Activated CD8-positive, alpha-beta T cell treated with anti-CD3 and anti-CD28 coated beads, Interleukin-2, amount 10 ng/mL, durations not matched to agents 7 days and 5 days (primary cell): ENCODE measurements around the gene GSG1L. TPM values are rescaled to one million over a fixed set of nuclear protein-coding genes. Genes with fewer than 3 reads are reported as not detected.
"Not testable (repeated sequence)": the region's sequence is repeated elsewhere in the genome, so short reads cannot be mapped to it uniquely, and the experiment has no call there.

Experiments used
- ATAC-seq: fragments of 150-1000 bp; cut with Tn5 transposase; one replicate; pipeline ENCODE4 v1.10.0; 2021; ENCODE audit warnings: moderate library complexity
- CTCF ChIA-PET: fragments of 350-600 bp; sonication (Branson Sonifier 250); formaldehyde crosslinking; loops from one replicate; lab custom pipeline; 2021; ENCODE audit warnings: antibody characterized with exemption; lab: Charles Lee
- POLR2A ChIA-PET: fragments of 350-600 bp; sonication (Branson Sonifier 250); formaldehyde crosslinking; loops from one replicate; lab custom pipeline; 2021; ENCODE audit warnings: antibody characterized with exemption; lab: Charles Lee
- DNase-seq: peaks from one replicate; pipeline ENCODE4 v3.0.0-alpha.2; 2020
- H3K27ac Mint-ChIP-seq: one replicate; pipeline ENCODE4 v1.8.0; 2021; ENCODE audit warnings: mild to moderate bottlenecking, mixed read lengths
- H3K27me3 Mint-ChIP-seq: one replicate; pipeline ENCODE4 v1.8.0; 2021; ENCODE audit warnings: low read depth, mixed read lengths
- H3K36me3 Mint-ChIP-seq: one replicate; pipeline ENCODE4 v1.8.0; 2021; ENCODE audit warnings: low read depth, mixed read lengths
- H3K4me1 Mint-ChIP-seq: one replicate; pipeline ENCODE4 v1.8.0; 2021; ENCODE audit warnings: low read depth, mixed read lengths
- H3K4me3 Mint-ChIP-seq: one replicate; pipeline ENCODE4 v1.8.0; 2021; ENCODE audit warnings: mild to moderate bottlenecking, mixed read lengths
- H3K9me3 Mint-ChIP-seq: one replicate; pipeline ENCODE4 v1.8.0; 2022; ENCODE audit warnings: mixed read lengths; ENCODE audit not compliant: insufficient read depth
- total RNA-seq, 2 experiments: library from RNA; stranded (reverse); gene quantifications; one replicate each; pipeline ENCODE4 v1.2.3, GENCODE V29; 2021

Gene GSG1L
- total RNA-seq, 2 experiments from 2014 or later, result 0.08 to 0.39 TPM

DNA sequence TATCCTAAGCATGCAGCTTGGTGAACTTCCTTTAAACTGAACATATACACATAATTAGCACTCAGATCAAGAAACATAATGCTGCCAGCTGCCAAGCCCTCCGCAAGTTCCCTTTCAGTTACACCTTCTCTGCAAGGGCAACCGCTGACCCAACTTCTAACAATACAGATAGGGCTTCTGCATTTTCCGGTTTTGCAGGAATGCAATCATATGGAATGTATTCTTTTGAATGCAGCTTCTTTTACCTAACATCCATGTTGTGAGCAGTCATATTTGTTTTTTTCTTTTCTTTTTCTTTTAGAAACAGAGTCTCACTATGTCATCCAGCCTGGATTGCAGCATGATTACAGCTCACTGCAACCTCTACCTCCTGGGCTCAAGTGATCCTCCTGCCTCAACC is 110.7 kb downstream of the GSG1L start:
- ChIA-PET POLR2A (no interaction called here), CTCF (no interaction called here)
- ATAC-seq (no peak), DNase-seq (no peak)
- no peak overlapping the region for H3K4me3 Mint-ChIP-seq
- H3K27ac Mint-ChIP-seq, result no peak overlapping the region
- H3K4me1 Mint-ChIP-seq, result no peaks in the 10 kb centered on the region
- H3K27me3 Mint-ChIP-seq, result peaks cover 15% of the 10 kb centered on the region
- H3K9me3 Mint-ChIP-seq, result peaks cover 13% of the 10 kb centered on the region
- H3K36me3 Mint-ChIP-seq, result no peaks in the 10 kb centered on the region

DNA sequence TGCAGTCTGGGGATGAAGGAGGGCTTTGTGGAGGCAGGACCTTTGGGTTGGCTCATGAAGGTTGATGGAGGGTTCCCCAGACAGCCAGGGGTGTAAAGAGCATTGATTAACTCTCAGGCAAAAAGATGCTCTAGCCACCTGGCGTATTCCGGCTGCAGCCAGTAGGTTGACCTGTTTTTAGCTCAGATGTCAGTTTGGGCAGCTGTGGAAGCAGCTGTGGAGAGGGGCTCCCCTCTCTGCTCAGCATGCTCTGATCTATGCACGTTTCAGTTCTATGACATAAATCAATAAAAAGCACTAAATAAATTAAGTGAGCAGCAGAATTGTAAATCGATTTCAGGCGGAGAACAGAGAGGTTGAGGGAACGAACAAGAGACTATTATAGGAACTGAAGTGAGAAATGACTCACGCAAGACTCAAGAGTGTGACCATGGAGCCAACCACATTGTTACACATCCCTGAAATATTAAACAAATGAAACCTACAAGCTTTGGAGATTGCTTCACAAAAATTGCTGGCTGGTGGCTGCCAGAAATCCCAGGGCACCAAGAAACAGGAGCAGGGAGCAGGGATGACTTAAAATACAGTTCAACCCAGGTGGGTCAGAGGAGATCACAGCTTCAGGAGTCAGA is 111.9 kb downstream of the GSG1L start:
- DNase-seq (no peak), ATAC-seq (no peak)
- Mint-ChIP-seq H3K4me3 (no peak overlapping the region), H3K9me3 (peaks cover 9% of the 10 kb centered on the region), H3K27me3 (peaks cover 15% of the 10 kb centered on the region), H3K27ac (no peak overlapping the region), H3K36me3 (no peaks in the 10 kb centered on the region), H3K4me1 (no peaks in the 10 kb centered on the region)
- ChIA-PET POLR2A (no interaction called here), CTCF (no interaction called here)

DNA sequence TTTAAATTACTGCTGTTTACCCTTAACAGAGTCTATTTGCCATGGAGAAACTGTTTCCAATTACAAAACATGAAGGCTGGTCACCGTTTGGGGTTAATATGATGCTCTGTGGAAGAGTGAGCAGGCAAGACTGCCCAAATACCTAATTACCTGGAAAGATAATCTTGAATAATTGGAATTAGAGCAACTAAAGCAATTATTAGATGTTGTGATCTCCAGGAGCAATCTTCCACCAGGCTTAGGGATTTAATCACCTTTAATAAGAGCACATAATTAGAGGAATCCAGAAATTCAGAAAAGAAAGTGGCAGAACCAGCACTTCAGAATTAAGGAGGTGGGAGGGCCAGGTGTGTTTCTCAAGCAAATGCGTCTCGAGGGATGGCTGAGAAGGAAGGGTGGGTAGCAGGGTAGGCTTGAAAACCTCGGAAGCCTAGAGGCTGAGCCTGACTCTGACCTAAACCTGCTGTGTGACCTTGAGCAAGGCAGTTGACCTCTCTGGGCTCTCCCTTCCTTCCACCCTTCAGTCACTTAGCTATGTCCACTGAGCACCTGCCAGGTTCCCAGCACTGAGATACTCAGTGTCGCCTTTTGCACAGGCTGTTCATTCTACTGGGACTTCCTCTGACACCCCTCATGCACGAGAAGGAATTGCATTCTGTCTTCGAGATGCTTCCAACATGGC is 113.2 kb downstream of the GSG1L start:
- peaks cover 6% of the 10 kb centered on the region for H3K9me3 Mint-ChIP-seq

DNA sequence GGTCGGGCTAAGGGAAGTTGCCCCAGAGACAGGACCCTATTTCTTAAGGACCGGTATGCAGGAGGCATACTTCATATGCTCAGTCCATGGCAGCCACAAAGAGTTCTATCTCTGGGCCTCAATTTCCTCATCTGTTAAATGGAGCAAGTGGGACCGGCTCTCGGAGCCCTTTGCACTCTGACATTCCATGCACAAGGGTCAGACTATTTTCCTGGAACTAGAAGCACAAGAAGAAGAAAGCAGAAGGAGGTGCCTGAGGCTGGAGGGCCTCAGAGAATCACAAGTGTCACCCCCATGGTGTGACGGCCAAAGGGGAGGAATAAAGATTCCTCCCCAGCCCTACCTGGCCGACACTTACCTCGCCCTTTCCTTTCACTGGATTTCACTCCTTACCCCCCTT is 115.8 kb downstream of the GSG1L start:
- Mint-ChIP-seq H3K36me3 (no peaks in the 10 kb centered on the region), H3K27ac (no peak overlapping the region), H3K27me3 (peaks cover 6% of the 10 kb centered on the region), H3K4me3 (no peak overlapping the region), H3K4me1 (no peaks in the 10 kb centered on the region), H3K9me3 (no peaks in the 10 kb centered on the region)
- ChIA-PET POLR2A (no interaction called here), CTCF (no interaction called here)
- DNase-seq, result no peak
- no peak for ATAC-seq

More for the DNA sequence above, 113.2 kb downstream of the GSG1L start:
- Mint-ChIP-seq H3K4me1 (no peaks in the 10 kb centered on the region), H3K27ac (no peak overlapping the region), H3K4me3 (no peak overlapping the region), H3K36me3 (no peaks in the 10 kb centered on the region), H3K27me3 (peaks cover 15% of the 10 kb centered on the region)
- POLR2A ChIA-PET, result no interaction called here
- CTCF ChIA-PET, result no interaction called here
- DNase-seq, result no peak
- ATAC-seq, result no peak

DNA sequence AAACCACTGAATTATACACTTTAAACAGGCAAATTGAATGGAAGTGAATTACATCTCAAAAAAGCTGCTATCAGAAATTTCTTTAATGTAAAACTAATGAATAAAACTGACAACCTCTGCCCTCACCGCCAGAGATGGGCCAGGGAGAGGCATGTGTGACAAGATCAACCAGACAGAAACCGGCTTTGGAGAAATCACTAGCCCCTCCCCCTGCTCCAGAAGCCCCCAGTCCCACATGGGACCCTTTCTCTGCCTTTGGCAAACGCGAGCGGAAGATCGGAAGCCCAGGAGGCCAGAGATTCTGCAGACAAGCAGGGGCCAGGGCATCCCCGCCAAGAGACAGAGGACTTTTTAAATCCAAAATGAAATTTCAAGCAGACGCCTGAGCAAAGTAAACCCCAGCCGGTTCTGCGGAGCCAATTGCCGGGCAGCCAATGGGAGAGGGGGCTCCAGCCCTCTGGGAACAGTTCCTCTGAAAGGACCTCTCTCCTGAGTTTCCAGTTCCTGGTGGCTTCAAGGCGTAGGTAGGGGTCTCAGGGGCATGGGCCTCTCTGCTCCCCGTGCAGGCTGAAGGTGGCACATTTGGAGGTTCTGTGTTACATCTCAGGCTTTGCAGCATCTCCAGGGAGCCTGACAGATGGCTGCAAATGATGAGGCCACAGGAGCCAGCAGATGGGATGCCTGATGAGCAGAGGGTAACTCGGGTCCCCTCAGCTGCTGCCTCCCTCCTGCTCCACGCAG is 118.1 kb downstream of the GSG1L start:
- H3K27me3 Mint-ChIP-seq, result peaks cover 5% of the 10 kb centered on the region

DNA sequence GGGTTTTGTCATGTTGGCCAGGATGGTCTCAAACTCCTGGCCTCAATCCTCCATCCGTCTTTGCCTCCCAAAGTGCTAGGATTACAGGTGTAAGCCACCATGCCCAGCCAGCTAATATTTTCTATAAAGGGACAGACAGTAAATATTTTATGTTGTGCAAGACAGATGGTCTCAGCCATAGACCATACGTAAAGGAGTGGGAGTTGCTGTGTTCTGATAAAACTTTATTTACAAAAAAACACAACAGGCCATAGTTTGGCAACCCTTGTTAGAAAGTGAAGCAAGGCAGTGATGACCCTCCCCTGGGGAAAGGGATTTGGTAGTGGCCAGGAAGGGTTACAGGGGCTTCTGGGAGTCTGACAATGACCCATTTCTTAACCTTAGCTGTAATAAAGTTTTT is 119.7 kb downstream of the GSG1L start:
- POLR2A ChIA-PET, result no interaction called here
- H3K27me3 Mint-ChIP-seq, result peaks cover 5% of the 10 kb centered on the region
- no peaks in the 10 kb centered on the region for H3K9me3 Mint-ChIP-seq
- H3K4me1 Mint-ChIP-seq, result no peaks in the 10 kb centered on the region
- H3K27ac Mint-ChIP-seq, result no peak overlapping the region
- no peak overlapping the region for H3K4me3 Mint-ChIP-seq
- ATAC-seq, result no peak
- H3K36me3 Mint-ChIP-seq, result no peaks in the 10 kb centered on the region
- CTCF ChIA-PET, result no interaction called here
- DNase-seq, result no peak

More for the DNA sequence above, 118.1 kb downstream of the GSG1L start:
- no peak overlapping the region for H3K27ac Mint-ChIP-seq
- H3K4me1 Mint-ChIP-seq, result no peaks in the 10 kb centered on the region
- DNase-seq (no peak), ATAC-seq (no peak)
- POLR2A ChIA-PET, result no interaction called here
- H3K4me3 Mint-ChIP-seq, result no peak overlapping the region
- no peaks in the 10 kb centered on the region for H3K36me3 Mint-ChIP-seq
- H3K9me3 Mint-ChIP-seq, result no peaks in the 10 kb centered on the region
- CTCF ChIA-PET, result no interaction called here

DNA sequence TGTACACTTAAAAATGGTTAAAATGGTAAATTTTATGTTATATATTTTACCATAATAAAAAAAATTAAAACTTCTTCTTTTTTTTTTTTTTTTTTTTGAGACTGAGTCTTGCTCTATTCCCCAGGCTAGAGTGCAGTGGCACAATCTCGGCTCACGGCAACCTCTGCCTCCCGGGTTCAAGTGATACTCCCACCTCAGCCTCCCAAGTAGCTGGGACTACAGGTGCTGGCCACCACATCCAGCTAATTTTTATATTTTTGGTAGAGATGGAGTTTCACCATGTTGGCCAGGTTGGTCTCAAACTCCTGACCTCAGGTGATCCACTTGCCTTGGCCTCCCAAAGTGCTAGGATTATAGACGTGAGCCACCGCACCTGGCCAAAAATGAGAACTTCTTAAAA is 121.4 kb downstream of the GSG1L start:
- ATAC-seq, H3K27me3 Mint-ChIP-seq, DNase-seq, POLR2A ChIA-PET, H3K27ac Mint-ChIP-seq, CTCF ChIA-PET, H3K36me3 Mint-ChIP-seq, H3K4me3 Mint-ChIP-seq, H3K9me3 Mint-ChIP-seq, H3K4me1 Mint-ChIP-seq: not testable (repeated sequence)

DNA sequence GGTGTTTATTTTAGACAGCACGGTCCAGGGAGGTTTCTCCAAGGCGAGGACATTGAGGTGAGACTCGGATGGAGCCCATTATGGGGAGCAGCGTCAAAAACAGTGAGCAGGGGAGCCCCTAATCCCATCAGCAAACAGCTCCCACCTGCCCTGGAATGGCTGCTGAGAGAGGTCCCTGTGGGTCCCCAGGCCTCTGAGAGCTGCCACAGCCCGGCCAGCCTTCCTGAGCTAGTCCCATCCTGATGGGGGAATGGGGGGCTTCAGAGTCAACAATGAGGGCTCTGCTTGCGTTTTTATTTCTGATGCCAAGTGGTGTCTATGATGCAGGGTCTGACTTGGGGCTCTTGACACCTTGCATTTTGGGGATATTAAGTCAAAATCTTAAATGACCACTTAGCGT is 128.4 kb downstream of the GSG1L start:
- Mint-ChIP-seq H3K36me3 (no peaks in the 10 kb centered on the region), H3K4me1 (no peaks in the 10 kb centered on the region), H3K9me3 (no peaks in the 10 kb centered on the region), H3K27ac (no peak overlapping the region), H3K27me3 (peaks cover 3% of the 10 kb centered on the region), H3K4me3 (no peak overlapping the region)
- ChIA-PET POLR2A (no interaction called here), CTCF (no interaction called here)
- DNase-seq (no peak), ATAC-seq (no peak)

DNA sequence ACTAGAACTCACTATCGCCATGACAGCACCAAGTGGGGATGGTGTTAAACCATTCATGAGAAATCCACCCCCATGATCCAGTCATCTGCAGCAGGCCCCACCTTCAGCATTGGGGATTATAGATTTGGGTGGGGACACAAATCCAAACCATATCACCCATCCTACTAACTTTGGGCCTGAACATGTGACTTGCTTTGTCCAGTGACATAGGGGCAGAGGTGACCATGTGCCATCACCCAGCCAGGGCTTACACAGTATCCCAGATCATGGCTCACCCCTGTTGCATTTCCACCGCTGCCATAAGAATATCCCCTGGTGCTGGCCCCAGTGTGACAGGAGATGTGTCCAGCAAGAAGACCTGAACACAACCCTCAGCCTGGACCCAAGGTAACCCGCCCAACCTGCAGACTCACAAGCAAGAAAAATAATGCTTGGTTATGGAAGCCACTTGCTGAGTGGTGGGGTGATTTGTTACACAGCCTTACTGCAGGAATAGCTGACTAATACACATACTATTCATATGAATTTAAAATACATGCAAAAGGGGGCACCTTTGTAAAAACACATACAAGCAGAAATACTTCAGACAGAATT is 130.9 kb downstream of the GSG1L start:
- DNase-seq, result no peak
- no peak for ATAC-seq
- CTCF ChIA-PET, result no interaction called here
- Mint-ChIP-seq H3K4me1 (no peaks in the 10 kb centered on the region), H3K36me3 (no peaks in the 10 kb centered on the region), H3K4me3 (no peak overlapping the region), H3K9me3 (no peaks in the 10 kb centered on the region), H3K27me3 (peaks cover 3% of the 10 kb centered on the region), H3K27ac (no peak overlapping the region)
- POLR2A ChIA-PET, result no interaction called here

DNA sequence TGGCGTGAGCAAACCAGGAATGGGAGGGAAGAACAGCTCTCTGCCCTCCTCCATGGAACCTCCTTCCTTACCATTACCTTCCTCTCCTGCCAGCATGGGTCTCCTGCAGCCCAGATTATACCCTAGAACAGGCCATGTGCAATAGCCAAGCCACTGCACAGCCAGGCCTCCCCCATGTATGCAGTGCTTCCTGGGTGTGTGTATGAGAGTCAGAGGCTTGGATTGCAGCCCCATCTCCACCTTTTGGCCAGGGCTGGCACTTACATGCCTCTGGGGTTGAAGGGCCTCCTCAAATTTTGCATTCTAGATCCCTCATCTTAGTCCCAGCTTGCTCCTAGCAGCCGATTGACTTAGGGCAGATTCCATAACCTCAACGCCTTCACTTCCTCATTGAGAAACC is 133.7 kb downstream of the GSG1L start:
- H3K27ac Mint-ChIP-seq, result no peak overlapping the region
- ChIA-PET POLR2A (no interaction called here), CTCF (no interaction called here)
- no peaks in the 10 kb centered on the region for H3K9me3 Mint-ChIP-seq
- no peak overlapping the region for H3K4me3 Mint-ChIP-seq
- H3K27me3 Mint-ChIP-seq, result peaks cover 2% of the 10 kb centered on the region
- DNase-seq (no peak), ATAC-seq (no peak)
- peaks cover 9% of the 10 kb centered on the region for H3K4me1 Mint-ChIP-seq
- no peaks in the 10 kb centered on the region for H3K36me3 Mint-ChIP-seq

DNA sequence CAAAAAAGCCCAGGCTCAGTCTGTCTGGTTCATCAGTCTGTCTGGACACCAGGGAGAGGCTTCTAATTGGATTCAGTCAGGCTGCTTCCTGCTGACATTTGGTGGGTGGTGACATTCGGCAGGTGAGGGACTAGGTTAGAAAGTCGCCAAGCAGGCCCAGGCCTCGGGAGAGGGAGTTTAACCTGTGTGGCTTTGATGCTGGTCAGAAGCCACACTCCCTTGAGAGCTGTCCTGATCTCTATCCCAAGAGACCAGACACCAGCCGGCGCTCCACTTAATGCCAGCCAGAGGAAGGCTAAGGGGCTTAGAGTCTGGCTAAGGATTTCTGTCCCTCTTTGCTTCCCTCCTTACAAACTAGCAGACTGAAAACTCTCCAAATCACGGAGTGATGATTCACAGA is 135.0 kb downstream of the GSG1L start:
- H3K27ac Mint-ChIP-seq, result no peak overlapping the region
- peaks cover 2% of the 10 kb centered on the region for H3K27me3 Mint-ChIP-seq
- H3K4me1 Mint-ChIP-seq, result peaks cover 10% of the 10 kb centered on the region
- ATAC-seq (no peak), DNase-seq (no peak)
- POLR2A ChIA-PET, result no interaction called here
- H3K36me3 Mint-ChIP-seq, result no peaks in the 10 kb centered on the region
- no peaks in the 10 kb centered on the region for H3K9me3 Mint-ChIP-seq
- H3K4me3 Mint-ChIP-seq, result no peak overlapping the region
- CTCF ChIA-PET, result no interaction called here

DNA sequence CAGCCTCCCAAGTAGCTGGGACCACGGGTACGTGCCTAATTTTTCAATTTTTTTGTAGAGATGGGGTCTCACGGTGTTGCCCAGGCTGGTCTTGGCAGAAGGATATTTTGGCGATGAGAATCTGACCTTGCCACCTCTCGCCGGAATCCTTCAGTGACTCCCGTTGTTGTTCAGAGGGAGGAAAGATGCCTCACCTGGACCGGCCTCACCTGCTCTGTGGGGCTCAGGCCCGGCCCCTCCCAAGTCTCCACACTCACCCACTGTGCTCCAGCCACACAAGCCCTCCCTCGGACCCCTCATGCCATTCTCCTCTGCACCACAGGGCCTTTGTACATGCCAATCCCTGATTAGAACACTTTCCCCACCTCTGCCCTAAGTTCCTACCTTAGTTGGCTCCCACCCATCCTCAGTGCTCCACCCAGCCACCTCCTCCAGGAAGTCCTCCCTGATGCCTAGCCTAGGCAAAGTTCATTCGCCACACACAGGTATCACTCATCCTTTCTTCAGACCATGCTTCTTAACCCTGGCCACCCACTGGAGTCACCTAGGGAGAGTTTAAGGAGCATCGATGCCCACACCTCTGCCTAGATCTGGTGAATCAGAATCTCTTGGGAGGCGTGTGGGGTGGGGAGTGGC is 136.1 kb downstream of the GSG1L start:
- Mint-ChIP-seq H3K36me3 (no peaks in the 10 kb centered on the region), H3K4me3 (no peak overlapping the region), H3K4me1 (peaks cover 10% of the 10 kb centered on the region), H3K9me3 (no peaks in the 10 kb centered on the region), H3K27ac (no peak overlapping the region), H3K27me3 (peaks cover 3% of the 10 kb centered on the region)
- ChIA-PET CTCF (no interaction called here), POLR2A (no interaction called here)
- DNase-seq (no peak), ATAC-seq (no peak)
